RCC 7860 (cell line): ENCODE results near the gene CYSRT1.
"Not testable (repeated sequence)": the region's sequence is repeated elsewhere in the genome, so short reads cannot be mapped to it uniquely, and the experiment has no call there.

Experiments used
- DNase-seq: peaks from one replicate; pipeline ENCODE4 v3.0.0-alpha.2; 2015; ENCODE audit warnings: low spot score
- FAIRE-seq: peaks from 2 replicates; lab custom pipeline; 2012; peaks lifted over from hg19 to GRCh38; lab: Jason Lieb, UNC

Gene CYSRT1

DNA sequence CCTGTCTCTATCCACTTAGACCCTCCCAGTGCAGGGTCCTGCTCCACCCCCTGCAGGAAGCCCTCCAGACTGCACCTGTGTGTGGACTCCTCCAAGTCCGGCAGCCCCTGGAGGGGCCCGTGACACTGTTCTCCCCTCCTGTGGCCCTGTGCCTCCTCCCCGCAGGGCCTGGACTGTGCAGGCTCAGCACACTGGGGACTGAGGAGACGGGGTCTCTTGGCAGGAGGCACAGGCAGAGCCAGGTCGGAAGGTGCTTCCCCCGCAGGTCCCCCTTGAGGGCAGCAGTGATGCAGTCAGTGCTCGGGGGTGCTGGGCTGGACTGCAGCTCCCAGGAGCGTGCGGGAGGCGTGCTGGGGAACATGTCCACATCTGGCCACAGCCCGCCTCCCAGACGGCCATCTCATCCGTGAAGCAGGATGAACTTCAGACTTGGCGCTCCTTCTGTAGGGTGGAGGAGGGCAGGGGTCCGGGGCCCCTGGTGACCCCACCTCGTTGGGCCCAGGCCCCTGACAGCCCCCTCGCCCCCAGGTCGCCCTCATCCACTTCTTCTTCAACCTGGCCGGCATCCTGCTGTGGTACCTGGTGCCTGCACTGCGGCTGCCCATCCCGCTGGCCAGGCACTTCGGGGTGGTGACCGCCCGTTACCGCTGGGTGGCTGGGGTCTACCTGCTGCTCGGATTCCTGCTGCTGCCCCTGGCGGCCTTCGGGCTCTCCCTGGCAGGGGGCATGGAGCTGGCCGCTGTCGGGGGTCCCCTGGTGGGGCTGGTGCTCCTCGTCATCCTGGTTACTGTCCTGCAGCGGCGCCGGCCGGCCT, 10.7 kb downstream of the CYSRT1 start:
- DNase-seq: no peak
- no peak for FAIRE-seq

- FAIRE-seq (no peak), DNase-seq (peak; percentile 61)
Measured at GRCh38 chr9:137236238-137236935, 11.4 kb downstream of the CYSRT1 start.

- FAIRE-seq: no peak
- no peak for DNase-seq
Measured at GRCh38 chr9:137236936-137237421, 12.0 kb downstream of the CYSRT1 start.

DNA sequence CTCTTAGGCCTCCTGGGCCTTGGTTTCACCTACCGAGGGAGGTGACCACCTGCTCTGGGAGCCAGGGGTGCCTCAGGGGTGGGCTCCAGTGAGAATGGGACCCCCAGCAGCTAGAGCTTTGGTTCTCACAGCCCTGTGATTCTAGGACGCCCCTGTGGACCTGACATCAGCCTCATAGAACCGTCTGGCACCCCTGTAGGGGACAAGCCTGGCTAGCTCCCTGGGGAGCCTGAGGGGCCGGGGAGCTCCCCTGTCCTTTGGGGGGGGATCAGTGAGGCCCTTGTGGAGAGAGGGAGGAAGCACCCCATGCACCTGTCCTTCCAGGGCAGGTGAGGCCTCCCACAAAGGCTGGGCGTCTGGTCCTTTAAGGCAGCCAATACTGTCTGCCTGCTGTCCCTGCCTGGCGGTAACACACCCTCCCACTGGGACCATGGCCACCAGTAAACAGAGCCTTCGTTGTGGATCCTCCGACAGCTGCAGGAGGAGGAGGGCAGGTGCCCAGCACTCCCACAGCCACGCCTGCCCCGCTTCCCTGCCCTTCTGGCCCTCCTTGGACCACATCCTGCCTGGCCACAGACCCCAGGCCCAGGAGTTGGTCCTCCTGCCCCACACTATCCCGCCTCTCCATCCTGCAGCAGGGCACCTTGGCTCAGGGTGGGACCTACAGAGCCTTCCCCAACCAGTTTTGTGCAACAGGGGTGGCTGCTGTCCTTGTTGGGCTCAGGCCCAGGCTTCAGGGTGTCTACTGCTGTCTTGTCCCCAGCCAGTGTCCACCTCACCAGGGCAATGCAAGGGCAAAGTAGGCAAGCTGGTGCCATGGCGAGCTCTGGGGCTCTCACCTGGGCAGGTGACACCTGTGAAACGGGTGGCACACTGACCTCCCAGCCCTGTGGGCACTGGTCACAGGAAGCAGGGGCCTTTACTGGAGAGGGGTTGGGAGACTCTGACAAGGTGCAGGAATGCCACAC, 13.1 kb downstream of the CYSRT1 start:
- DNase-seq (no peak), FAIRE-seq (no peak)

DNA sequence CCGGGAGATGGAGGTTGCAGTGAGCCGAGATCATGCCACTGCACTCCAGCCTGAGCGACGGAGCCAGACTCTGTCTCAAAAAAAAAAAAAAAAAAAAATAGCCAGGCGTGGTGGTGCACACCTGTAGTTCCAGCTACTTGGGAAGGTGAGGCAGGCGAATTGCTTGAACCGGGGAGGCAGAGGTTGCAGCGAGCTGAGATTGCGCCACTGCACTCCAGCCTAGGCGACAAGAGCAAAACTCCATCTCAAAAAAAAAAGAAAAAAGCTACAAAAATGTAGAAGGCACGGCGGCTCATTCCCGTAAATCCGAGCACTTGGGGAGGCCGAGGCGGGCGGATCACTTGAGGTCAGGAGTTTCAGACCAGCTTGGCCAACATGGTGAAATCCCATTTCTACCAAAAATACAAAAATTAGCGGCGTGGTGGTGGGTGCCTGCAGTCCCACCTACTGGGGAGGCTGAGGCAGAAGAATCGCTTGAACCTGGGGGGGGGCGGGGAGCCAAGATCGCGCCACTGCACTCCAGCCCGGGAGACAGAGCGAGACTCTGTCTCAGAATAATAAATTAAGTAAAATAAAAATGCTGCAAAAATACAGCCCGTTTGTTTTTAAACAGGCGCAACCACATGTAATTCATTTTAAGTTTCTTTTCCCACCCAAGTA, 14.7 kb downstream of the CYSRT1 start:
- not testable (repeated sequence) for DNase-seq, FAIRE-seq

GRCh38 chr9:137240318-137240840, 15.4 kb downstream of the CYSRT1 start:
- FAIRE-seq (no peak), DNase-seq (peak; percentile 69)

- DNase-seq (peak; percentile 100), FAIRE-seq (peak; percentile 94)
Measured at GRCh38 chr9:137240841-137241489, 16.0 kb downstream of the CYSRT1 start, which contains the start of gene TUBB4B. TSS of gene TUBB4B (plus strand) at chr9:137241287. CDS start at chr9:137241361, 74 bp downstream.

DNA sequence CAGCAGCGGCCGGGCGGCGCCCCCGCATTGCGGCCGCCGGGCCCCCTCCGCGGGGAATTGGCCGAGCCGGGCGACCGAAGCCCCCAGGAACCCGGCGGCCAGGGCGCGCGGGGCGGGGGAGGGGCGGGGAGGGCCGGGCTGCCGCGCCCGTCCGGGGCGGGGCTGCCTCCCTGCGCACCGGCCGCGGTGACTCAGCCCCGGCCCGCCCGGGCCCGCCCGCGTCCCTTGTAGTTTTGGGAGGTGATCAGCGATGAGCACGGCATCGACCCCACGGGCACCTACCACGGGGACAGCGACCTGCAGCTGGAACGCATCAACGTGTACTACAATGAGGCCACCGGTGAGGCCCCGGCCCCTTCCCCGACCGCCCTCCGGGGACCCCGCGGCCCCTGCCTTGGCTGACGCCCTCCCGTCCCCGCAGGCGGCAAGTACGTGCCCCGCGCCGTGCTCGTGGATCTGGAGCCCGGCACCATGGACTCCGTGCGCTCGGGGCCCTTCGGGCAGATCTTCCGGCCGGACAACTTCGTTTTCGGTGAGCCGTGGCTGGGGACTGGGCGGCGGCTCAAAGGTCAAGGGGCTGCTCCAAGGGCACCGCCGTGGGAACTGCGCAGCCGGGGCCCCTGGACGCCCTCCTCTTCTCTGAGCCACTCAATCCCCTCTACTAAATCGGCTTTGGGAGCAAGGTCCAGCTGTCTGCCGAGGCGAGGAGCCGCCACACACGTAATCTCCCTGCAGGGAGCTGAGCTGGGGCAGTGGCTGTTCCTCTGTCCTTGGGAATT, 16.7 kb downstream of the CYSRT1 start:
- DNase-seq (no peak), FAIRE-seq (no peak)

GRCh38 chr9:137242269-137243203, 17.6 kb downstream of the CYSRT1 start:
- no peak for DNase-seq
- FAIRE-seq: no peak

DNA sequence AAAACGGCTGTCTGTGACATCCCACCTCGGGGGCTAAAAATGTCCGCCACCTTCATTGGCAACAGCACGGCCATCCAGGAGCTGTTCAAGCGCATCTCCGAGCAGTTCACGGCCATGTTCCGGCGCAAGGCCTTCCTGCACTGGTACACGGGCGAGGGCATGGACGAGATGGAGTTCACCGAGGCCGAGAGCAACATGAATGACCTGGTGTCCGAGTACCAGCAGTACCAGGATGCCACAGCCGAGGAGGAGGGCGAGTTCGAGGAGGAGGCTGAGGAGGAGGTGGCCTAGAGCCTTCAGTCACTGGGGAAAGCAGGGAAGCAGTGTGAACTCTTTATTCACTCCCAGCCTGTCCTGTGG, 18.3 kb downstream of the CYSRT1 start:
- not testable (repeated sequence) for FAIRE-seq

GRCh38 chr9:137243626-137244485, 18.9 kb downstream of the CYSRT1 start:
- no peak for FAIRE-seq
- peak; percentile 16 for DNase-seq

More for the DNA sequence above, 18.3 kb downstream of the CYSRT1 start:
- DNase-seq: not testable (repeated sequence)

DNA sequence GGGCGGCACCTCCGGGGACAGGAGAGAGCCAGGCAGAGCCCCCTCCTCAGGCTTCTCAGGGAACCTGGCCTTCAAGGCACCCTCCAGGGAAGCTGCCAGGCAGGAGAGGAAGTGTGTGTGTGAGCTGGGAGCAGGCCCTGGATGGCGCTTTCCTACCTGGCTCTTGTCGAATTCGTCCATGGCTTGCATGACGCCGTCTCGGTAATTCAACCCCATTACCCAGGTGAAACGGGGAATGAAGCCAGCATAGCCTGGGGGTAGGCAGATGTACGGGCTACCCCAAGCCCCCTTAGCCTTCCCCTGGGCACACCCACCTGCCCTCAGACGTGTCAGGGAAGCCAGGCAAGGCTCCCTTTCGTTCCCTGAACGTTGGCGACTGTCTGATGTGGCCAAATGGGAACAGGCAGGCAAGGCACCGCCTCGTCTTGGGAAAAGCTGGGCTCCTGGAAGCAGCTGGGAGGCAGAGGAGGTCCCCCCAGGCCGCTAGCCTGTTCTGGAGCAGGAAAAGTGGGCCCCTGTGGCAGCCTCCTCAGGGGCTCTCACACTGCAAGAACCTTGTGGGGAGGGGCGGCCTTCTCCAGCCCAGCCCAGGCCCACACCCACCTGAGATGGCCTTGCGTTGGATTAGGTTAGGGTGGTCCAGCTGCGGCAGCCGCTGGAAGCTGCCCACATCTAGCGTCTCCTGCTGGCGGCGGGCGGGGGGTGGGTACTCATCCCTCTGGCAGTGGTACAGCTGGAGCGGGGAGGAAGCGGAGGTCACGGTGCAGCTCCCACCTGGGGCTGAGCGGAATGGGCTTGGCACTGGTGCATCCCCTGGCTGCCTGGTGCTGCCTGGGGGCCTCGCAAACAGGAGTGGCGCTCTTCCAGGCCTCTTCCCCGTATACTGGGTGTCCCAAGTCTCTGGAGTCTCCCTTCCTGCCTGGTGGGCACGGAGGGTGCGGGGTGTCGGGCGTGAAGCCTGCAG, 19.8 kb downstream of the CYSRT1 start:
- no peak for DNase-seq
- no peak for FAIRE-seq

- no peak for FAIRE-seq
- no peak for DNase-seq
Measured at GRCh38 chr9:137245450-137246421, 20.8 kb downstream of the CYSRT1 start.

GRCh38 chr9:137247135-137247915, 22.4 kb downstream of the CYSRT1 start:
- DNase-seq: no peak
- no peak for FAIRE-seq
